ENCODE results near the gene FAM222A. TPM values are rescaled to one million over a fixed set of nuclear protein-coding genes. Genes with fewer than 3 reads are reported as not detected.

Gene FAM222A
- total RNA-seq, 1 donor from 2014 or later = 4.1 TPM

GRCh38 chr12:109771746-109772621 lies 58.4 kb downstream of the FAM222A start:
- no peak for DNase-seq (ENCODE audit: low spot score)

GRCh38 chr12:109772622-109773321 lies 59.1 kb downstream of the FAM222A start:
- no peak for DNase-seq (ENCODE audit: low spot score)

GRCh38 chr12:109773384-109774011 lies 59.9 kb downstream of the FAM222A start:
- no peak for DNase-seq (ENCODE audit: low spot score)

- DNase-seq (ENCODE audit: low spot score) = peak; percentile 60
Measured at GRCh38 chr12:109775172-109775881, 61.7 kb downstream of the FAM222A start.

- no peak for DNase-seq (ENCODE audit: low spot score)
Measured at GRCh38 chr12:109776624-109777023, 63.0 kb downstream of the FAM222A start.

GRCh38 chr12:109777544-109777943 lies 63.9 kb downstream of the FAM222A start:
- no peak for DNase-seq (ENCODE audit: low spot score)

- no peak for DNase-seq (ENCODE audit: low spot score)
Measured at GRCh38 chr12:109778684-109779083, 65.1 kb downstream of the FAM222A start.

GRCh38 chr12:109779382-109779781 lies 65.8 kb downstream of the FAM222A start:
- DNase-seq (ENCODE audit: low spot score) = no peak

GRCh38 chr12:109781668-109782325 lies 68.2 kb downstream of the FAM222A start:
- DNase-seq (ENCODE audit: low spot score) = no peak

- no peak for DNase-seq (ENCODE audit: low spot score)
Measured at GRCh38 chr12:109782326-109782703, 68.7 kb downstream of the FAM222A start.

- DNase-seq (ENCODE audit: low spot score) = no peak
Measured at GRCh38 chr12:109783135-109783964, 69.7 kb downstream of the FAM222A start.

GRCh38 chr12:109783965-109784244 lies 70.3 kb downstream of the FAM222A start:
- DNase-seq (ENCODE audit: low spot score) = no peak

- no peak for DNase-seq (ENCODE audit: low spot score)
Measured at GRCh38 chr12:109785854-109786253, 72.2 kb downstream of the FAM222A start.

- no peak for DNase-seq (ENCODE audit: low spot score)
Measured at GRCh38 chr12:109786799-109787198, 73.2 kb downstream of the FAM222A start.

- no peak for DNase-seq (ENCODE audit: low spot score)
Measured at GRCh38 chr12:109789526-109790048, 76.0 kb downstream of the FAM222A start.

GRCh38 chr12:109792992-109793391 lies 79.4 kb downstream of the FAM222A start:
- DNase-seq (ENCODE audit: low spot score) = no peak

GRCh38 chr12:109793411-109793810 lies 79.8 kb downstream of the FAM222A start:
- DNase-seq (ENCODE audit: low spot score) = no peak

- DNase-seq (ENCODE audit: low spot score) = no peak
Measured at GRCh38 chr12:109793826-109794501, 80.3 kb downstream of the FAM222A start.

GRCh38 chr12:109795023-109795422 lies 81.4 kb downstream of the FAM222A start:
- no peak for DNase-seq (ENCODE audit: low spot score)

GRCh38 chr12:109796057-109796456 lies 82.4 kb downstream of the FAM222A start:
- DNase-seq (ENCODE audit: low spot score) = no peak

Data from umbilical cord (tissue), 2 donors.